NK-92 (cell line): ENCODE results near the gene ZNRF1.
"Not testable (repeated sequence)": the region's sequence is repeated elsewhere in the genome, so short reads cannot be mapped to it uniquely, and the experiment has no call there.

ENCODE experiments used
- DNase-seq: peaks from one replicate; lab custom pipeline; 2025; ENCODE audit not compliant: unreplicated experiment; lab: John Stamatoyannopoulos, UW

ZNRF1 gene

DNA sequence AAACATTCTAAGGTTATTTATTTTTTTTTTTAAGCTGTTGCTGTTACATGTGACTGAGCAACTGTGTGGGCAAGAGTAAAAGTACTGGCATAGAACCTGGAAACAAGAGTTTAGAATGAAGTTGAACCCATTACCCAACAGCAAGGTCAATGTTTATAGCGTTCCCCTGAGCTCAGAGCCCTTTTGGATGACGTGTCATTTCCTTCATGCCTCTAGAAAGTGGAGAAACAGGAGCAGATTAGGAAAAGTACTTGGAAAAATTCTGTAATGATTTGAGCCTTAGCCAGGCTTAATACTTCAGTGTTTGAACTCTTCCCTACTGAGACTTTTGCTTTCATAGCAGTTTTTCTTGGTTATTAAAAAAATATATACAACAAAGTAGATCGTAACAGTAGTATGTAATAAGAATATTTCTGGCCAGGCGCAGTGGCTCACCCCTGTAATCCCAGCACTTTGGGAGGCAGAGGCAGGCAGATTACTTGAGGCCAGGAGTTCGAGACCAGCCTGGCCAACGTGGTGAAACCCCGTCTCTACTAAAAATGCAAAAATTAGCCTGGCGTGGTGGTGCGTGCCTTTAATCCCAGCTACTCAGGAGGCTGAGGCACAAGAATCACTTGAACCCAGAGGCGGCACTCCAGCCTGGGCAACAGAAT lies 27.5 kb downstream of the ZNRF1 start:
- DNase-seq: not testable (repeated sequence)

DNA sequence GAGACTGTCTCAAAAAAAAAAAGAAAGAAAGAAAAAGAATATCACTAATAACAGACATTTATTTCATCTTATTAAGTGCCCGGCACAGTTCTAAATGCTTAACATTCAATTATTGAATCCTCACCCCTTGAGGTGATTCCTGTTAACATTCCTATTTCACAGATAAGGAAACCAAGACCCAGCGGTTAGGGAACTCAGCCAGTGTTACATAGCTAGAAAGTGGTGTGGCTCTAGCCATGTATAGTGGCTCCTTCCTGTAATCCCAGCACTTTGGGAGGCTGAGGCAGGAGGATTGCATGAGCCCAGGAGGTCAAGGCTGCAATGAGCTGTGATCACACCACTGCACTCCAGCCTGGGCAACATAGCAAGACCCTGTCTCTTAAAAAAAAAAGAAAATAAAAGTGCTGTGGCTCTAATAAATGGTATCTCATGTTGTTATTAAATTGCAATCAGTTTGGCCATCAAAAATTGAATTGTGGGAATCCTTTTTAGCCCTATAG lies 28.1 kb downstream of the ZNRF1 start:
- no peak for DNase-seq

DNA sequence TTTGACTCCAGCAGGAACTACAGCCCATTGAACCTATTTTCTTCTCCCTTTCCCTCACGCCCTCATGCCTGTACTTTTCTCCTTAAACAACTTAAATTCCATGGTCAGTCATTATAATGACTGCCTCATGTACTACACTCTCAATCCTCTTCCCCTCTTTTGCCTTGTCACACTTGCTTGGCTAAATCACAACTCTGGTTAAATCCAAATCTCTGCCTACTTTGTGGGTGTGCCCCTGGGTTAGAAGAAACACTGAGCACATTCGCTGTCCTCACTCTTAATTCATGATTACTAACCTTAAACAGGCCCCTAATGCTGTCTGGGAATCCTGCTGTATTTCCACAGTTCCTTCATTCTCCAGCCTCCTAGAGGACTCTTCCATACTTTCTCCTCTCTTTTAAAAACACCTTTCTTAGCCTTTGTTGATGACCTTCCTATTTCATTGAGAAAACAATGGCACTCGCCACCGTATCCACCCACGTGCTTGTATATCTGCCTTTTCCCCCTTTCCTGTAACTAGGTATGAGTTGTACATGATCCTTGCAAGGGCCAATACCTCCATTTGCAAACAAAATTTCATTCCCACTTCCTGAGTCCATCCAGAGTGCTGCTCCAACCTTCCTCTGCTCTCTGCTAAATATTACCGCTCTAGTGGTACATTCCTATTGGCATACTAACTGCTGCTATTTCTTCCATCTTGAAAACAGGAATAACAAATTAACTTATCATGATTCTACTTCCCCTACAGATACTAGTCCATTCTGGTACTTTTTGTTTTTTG lies 28.9 kb downstream of the ZNRF1 start:
- no peak for DNase-seq

DNA sequence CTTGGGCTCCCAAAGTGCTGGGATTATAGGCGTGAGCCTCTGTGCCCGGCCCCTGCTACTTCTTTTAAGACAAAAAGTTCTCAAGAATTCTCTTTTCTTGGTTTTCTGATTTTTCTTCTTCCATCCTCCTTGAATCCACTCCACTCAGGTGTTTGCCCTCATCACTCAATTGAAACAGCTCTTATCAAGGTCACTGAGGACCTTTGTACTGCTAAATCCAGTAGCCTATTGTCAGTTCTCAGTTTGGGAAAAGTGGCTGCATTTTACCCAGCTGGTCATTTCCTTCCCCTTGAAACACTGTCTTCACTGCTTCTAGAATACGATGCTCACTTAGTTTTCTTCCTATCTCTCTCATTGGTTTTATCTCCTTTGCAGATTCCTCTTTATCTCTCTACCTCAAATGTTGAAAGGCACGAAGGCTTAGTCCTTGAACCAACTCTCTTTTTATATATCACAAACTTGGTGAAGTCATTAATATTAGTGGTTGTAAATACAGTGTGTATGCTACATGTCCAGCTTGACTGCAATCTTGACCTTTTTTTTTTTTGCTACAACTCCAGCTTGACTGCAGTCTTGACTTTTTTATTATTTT lies 29.8 kb downstream of the ZNRF1 start:
- DNase-seq: no peak

DNA sequence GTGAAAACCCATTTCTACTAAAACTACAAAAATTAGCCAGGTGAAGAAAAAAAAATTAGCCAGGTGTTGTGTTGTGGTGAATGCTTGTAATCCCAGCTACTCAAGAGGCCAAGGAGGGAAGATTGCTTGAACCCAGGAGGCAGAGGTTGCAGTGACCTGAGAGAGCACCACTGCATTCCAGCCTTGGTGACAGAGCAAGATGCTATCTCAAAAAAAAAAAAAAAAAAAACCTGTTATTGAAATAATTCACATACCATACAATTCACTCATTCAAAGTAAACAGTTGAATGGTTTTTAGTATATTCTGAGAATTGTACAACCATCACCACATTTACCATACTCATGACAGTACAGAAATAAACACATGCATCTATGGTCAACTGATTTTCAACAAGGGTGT lies 31.0 kb downstream of the ZNRF1 start:
- no peak for DNase-seq

DNA sequence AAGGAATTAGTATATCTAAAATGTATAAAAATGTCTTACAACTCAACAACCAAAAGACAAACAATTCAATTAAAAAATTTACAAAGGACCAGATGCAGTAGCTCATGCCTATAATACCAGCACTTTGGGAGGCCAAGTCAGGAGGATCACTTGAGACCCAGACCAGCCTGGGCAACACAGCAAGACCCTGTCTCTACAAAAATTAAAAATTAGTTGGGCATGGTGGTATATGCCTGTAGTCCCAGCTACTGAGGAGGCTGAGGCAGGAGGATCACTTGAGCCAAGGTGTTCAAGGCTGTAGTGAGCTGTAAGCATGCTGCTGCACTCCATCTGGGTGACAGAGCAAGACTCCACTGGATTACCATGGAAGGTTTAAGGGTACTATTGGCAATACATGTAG lies 33.8 kb downstream of the ZNRF1 start:
- no peak for DNase-seq

DNA sequence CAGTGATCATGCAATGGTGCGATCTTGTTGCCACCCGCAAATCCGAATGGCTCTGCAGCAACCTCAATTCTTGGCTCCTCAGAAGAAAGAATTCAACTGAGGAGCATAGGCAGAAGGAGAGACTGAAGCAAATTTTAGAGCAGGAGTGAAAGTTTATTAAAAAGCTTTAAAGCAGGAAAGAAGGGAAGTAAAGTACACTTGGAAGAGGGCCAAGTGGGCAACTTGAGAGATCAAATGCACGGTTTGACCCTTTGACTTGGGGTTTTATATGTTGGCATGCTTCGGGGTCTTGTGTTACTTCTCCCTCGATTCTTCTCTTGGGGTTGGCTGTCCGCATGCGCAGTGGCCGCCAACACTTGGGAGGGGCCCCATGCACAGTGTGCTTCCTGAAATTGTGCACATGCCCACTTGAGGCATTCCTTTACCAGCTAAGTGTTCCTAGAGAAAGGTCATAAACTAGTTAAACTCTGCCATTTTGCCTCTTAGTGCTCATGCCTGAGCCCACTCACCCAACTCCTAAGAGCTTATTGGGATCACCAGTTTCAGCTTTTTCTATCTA lies 36.7 kb downstream of the ZNRF1 start:
- DNase-seq: no peak

DNA sequence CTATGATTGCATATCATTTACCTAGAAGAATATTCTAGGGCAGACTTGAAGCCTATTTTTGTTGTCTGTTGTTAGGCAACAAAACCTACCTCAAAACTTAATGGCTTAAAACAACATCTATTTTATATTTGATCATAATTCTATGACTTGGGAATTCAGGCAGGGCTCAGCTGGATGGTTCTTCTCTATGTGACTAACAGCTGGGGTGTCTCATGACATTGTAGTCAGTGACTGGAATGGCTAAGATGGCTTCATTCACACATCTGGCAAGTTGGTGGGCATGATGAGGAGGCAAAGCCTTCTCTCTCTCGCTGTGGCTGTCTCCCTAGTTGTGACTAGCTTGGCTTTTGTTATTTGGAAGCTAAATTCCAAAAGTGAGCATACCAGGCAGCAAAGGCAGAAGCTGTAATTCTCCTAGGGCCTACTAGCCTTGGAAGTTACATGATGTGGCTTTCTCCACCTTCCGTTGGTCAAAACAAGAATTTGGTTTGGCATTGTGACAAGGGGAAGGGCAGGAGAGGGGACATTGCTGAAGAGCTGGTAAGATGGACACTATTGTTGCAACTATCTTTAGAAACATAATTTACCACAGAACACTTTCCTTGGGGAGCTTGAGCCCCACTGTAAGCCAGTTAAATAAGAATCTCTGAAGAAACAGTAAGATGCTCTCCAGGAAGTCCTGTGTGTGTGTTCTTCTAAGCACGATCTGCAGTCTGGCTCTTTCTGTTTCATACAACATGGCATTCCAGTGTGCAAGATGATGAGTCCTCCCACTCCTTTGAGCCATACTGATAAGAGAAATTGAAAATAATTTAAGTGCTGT lies 39.4 kb downstream of the ZNRF1 start:
- DNase-seq: no peak

DNA sequence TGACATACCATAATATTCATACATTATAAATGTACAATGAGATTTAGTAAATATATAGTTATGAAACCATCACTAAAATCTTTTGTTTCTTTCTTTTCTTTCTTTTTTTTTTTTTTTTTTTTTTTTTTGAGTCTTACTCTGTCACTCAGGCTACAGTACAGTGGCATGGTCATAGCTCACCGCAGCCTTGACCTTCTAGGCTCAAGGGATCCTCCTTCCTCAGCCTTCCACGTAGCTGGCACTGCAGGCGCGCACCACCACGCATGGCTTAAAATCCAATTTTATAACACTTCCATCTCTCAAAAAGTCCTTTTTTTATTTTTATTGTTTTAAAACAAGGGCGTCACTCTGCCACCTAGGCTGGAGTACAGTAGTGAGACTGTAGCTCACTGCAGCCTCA lies 41.1 kb downstream of the ZNRF1 start:
- DNase-seq: no peak

DNA sequence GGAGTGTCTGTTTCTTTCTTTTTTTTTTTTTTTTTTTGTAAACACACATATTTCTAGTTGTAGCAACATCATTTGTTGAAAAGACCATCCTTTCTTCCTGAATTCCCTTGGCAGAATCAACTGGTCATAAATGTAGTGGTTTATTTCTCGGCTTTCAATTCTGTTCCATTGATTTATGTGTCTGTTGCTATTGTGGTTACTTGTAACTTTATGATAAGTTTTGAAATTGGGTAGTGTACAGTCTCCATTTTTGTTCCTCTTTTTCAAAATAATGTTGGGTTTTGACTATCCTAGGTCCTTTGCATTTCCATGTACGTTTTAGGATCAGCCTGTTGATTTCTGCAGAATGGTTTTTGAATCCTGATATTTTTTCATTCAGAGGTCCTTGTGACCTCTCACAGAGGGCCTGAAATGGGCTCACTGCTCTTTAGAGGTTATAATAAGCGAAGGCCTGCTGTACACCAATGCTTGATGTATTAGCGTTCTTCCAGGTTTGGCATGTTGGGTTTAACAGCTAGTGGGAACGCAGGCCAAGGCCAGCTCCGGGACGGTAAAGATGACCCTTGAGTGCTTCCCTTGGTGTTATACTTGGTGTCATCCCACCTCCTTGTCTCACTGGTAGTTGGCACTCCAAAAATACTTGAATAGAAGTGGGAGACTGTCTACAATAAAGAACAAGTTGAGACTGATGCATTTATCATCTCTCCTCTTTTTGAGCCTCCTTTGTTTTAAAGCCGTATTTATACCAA lies 43.8 kb downstream of the ZNRF1 start:
- no peak for DNase-seq

DNA sequence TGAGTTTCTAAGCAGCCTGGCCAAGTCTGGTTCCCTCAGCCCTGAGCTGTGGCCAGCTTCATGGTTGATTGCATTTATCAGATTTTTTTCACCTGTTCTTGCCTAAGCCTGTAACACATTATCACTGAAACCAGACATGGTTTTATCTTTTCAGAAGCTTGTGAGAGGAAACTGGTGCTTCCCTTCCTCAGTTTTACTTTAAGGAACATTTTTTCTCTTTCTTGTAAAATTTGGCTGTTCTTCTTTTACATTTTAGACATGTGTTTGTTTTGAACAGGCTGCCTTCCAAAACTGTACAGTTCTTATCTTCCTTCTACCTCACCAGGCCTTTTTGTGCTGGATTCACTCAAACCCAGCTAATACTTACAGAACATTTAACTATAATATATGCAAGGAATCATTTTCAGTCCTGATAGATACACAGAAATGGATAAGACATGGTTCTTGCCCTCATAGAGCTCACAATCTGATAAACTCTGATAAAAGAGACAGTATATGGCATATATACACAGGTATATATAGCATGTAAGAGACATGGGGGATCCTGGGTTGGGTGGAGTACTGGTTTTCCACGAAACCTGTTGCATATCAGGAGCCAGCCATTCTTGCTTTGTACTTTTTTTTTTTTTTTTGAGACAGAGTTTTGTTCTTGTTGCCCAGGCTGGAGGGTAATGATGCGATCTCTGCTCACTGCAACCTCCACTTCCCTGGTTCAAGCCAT lies 44.5 kb downstream of the ZNRF1 start:
- DNase-seq: no peak

DNA sequence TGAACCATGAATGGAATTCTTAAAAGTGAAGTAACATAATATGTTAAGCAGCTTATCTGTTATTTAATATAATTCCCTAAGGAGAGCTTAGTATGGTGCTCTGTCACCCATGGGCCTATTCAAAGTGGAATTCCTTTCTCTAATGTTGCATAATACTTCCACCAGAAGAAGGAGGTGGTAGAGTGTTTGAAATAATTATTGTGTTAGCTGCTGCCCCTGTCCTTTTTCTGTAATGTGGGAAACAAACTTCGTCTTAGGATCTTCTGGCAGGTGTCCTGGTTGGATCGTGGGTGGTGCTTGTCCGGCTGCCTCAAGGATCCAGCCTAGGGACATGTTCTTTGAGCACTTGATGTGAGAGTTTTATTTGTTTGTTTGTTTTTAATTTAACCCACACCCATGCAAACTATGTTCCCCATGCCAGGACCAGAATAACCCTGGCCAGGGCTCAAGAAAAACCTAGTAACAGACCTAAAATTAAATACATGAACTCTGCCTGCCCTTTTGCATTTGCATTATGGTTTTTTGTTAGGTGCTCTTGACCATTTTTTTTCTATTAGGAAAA lies 46.1 kb downstream of the ZNRF1 start:
- DNase-seq: no peak

DNA sequence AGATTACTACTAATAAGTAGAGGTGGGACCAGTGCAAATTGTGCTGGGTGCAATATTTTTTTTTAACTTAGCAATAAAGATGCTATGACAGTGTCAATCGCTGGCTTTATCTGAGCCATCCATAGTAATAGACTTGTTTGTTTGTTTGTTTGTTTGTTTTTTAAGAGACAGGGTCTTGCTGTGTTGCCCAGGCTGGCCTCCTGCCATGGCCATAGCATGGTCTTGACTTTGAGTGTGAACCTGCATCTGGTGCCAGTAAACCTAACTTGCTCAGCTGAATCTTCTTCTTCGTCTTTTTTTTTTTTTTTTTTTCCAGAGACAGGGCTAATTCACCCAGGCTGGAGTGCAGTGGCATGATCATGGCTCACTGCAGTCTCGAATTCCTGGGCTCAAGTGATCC lies 46.6 kb downstream of the ZNRF1 start:
- DNase-seq: no peak

DNA sequence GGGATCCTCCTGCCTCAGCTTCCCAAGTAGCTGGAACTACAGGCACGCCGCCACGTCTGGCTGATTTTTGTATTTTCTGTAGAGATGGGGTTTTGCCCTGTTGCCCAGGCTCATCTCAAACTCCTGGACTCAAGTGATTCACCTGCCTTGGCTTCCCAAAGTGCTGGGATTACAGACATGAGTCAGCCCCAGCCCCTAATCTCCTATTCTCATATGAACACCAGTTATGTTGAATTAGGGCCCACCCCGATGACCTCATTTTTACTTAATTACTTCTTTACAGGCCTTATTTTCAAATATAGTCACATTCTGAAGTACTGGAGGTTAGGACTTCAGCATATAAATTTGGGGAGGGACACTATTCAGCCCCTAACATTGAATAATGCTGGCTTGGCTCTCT lies 49.2 kb downstream of the ZNRF1 start:
- DNase-seq: no peak

DNA sequence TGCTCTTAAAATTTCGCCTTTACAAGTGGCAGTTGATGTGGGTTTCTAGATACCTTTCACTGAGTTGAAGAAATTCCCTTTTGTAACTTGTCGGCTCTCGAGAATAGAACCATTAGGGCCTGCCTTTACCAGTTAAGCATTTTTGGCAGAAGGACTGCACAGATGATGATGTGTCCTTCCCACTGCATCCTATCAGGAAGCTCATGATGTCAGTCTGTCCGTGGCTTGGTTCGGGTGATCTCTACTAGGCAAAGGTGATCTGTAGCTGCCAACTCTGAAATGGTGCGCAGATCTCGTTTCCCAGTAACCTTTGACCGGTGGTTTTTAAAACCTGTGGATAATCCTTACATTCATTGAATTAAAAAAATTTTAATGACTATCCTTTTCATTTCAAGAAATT lies 49.7 kb downstream of the ZNRF1 start:
- DNase-seq: no peak

DNA sequence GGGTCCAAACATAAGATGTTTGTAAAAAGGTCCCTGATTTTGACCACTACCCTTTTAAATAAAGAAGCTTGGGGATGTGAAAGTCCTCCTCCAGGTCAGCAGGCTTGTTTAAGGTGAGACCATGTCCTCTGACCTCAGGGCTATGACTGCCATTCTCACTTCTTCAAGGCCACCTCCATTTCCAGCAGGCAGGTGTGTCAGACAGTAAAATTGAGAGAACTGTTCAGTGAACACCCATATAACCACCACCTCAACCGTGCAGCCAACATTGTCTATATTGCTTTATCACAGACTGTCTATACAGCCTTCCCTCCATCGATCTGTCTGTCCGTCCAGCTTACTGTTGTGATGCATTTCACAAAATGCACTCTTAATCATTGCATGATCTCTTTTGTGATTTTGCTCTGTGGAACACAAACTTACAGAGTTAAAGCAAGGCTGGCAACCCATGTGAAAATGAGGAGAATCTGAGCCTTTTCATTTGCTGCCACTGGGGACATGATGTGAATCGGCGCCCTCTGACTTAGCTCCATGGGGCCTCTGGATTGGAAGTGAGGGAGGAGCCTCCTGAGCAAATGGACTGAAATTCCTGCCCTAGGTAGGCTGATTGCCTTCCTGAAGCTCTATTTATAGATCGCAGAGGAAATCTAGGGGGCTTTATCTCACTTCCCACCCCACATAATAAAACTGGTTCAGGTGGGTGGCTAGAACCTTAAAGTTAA lies 53.8 kb downstream of the ZNRF1 start:
- DNase-seq: no peak

DNA sequence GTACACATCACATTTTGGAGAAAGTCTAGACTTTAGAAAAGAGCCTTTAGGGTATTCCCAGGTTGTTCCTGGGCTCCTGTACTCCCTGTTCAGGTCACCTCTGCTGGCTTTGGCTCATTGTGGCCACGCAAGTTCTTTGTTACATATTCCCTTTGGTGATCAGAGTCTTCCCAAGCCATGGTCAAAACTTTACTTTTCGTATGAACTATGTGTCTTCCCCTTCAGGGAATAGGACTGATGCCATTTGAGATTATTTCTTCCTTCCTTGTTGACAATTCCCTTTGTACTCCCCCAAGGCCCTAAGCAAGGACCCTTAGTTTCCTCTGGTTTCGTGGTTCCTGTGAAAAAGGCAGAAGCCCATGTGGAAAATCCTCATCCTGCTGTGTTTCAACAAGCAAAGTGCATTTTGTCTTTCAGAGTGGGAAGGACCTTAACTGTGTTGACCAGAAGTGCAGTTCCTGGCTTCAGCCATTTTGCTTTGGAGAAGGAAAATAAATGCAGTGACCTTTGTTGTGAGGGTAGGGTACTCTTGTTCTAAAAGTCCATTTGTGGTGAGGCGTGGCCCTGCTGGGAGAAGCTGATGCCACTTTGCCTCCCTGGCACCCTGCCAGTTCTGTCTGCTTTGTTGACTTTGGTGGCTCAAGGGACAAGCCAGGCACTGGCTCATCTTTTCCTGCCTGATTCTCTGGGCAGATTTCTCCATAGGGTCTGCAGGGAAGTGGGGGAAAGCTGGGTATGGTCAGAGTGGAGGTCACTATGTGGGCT lies 55.1 kb downstream of the ZNRF1 start:
- no peak for DNase-seq

DNA sequence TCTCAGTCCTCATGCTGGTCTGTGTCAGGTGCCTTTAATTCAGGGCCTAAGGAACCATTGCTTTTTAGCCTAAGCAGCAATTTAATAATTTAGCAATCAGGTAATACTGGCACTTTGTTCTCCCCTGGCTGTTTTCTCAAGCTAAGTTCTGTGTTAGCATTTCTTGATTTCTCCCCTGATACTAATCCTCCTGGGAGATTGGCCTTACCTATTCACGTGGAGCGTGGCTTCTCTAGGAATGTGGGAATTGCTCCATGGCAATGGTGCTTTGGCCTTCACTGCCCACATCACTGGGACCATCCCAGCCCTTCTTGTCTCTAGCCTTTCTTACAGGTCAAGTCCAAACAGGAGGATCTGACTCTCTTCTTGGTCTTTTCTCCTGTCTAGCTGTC lies 55.7 kb downstream of the ZNRF1 start:
- DNase-seq: no peak
